Measurements from ENCODE around the gene IL21R.
"Not testable (repeated sequence)": the region's sequence is repeated elsewhere in the genome, so short reads cannot be mapped to it uniquely, and the experiment has no call there.

Gene IL21R

DNA sequence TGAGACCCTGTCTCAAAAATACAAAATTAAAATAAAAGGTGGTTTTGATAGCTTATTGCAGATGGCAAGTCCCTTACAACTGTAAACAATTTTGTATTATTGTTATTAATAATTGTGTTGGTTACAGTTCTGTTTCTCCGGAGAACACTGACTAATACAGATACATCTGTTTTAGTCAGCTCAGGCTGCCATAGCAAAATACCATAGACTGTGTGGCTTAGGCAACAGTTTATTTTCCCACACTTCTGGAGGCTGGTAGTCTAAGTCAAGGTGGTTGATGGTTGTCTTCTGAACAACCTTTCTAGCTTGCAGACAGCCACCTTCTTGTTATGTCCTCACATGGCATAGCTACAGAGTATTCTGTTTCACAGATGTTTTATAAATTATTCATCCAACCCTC lies 14.2 kb upstream of the IL21R start:
- Histone ChIP-seq H3K36me3 (no peaks in the 10 kb centered on the region), H3K27me3 (no peaks in the 10 kb centered on the region), H3K4me3 (ENCODE audit: low read depth in 1 of 2, low read length in 1 of 2) (no peak overlapping the region), H3K4me1 (ENCODE audit: control insufficient read depth in 1 of 2, insufficient read depth in 1 of 2, low read depth in 1 of 2, low read length in 1 of 2) (peaks cover 0 to 11% of the 10 kb centered on the region in 2 experiments), H3K27ac (no peak overlapping the region), H3K9me3 (no peaks in the 10 kb centered on the region)
- TF ChIP-seq, protein P1, sequence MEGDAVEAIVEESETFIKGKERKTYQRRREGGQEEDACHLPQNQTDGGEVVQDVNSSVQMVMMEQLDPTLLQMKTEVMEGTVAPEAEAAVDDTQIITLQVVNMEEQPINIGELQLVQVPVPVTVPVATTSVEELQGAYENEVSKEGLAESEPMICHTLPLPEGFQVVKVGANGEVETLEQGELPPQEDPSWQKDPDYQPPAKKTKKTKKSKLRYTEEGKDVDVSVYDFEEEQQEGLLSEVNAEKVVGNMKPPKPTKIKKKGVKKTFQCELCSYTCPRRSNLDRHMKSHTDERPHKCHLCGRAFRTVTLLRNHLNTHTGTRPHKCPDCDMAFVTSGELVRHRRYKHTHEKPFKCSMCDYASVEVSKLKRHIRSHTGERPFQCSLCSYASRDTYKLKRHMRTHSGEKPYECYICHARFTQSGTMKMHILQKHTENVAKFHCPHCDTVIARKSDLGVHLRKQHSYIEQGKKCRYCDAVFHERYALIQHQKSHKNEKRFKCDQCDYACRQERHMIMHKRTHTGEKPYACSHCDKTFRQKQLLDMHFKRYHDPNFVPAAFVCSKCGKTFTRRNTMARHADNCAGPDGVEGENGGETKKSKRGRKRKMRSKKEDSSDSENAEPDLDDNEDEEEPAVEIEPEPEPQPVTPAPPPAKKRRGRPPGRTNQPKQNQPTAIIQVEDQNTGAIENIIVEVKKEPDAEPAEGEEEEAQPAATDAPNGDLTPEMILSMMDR (IDR thresholded peaks at IDR 0.05): no peak

DNA sequence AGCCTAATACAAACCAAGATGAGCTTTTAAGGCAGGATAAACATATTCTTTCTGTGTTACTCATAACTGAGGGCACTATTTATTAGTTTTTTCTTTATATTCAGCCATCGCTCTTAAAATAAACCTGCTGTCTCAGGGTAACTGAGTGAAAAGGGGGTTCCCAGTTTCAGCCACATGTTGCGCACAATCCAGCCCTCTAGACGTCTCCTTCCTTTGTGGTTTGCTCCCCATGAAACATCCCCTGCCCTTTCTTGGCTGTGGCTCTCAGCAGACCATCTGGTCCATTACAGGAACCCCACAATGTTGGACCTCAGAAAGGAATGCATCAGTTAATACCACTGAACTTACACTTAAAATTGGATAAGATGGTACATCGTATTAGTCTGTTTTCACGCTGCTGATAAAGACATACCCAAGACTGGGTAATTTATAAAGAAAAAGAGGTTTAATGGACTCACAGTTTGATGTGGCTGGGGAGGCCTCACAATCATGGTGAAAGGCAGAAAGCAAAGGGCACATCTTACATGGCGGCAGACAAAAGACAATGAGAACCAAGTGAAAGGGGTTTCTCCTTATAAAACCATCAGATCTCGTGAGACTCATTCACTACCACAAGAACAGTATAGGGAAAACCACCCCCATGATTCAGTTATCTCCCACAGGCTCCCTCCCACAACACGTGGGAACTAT lies 12.6 kb upstream of the IL21R start:
- no peak overlapping the region for H3K4me3 ChIP-seq (ENCODE audit: low read depth in 1 of 2, low read length in 1 of 2)
- H3K9me3 ChIP-seq: no peaks in the 10 kb centered on the region
- no peak overlapping the region for H3K27ac ChIP-seq
- no peaks in the 10 kb centered on the region for H3K27me3 ChIP-seq
- H3K4me1 ChIP-seq (ENCODE audit: control insufficient read depth in 1 of 2, insufficient read depth in 1 of 2, low read depth in 1 of 2, low read length in 1 of 2): peaks cover 0 to 5% of the 10 kb centered on the region in 2 experiments
- TF ChIP-seq, protein P1 (IDR thresholded peaks at IDR 0.05): no peak
- H3K36me3 ChIP-seq: no peaks in the 10 kb centered on the region

DNA sequence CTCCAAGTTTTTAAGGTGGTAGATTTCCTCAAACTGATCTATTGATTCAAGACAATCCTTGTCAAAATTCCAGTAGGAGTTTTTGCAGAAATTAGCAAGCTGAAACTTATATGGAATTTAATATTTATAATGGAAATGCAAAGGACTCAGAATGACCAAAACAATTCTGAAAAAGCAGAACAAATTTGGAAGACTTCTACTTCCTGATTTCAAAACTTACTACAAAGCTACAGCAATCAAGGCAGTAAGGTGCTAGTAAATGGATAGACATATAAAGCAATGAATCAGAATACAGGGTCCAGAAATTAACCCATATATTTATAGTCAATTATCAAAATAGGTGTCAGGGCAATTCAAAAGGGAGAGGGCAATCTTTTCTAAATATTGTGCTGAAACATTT lies 11.8 kb upstream of the IL21R start:
- Histone ChIP-seq H3K9me3 (no peaks in the 10 kb centered on the region), H3K36me3 (no peaks in the 10 kb centered on the region), H3K27ac (peak overlapping the region; percentile 6), H3K4me1 (ENCODE audit: control insufficient read depth in 1 of 2, insufficient read depth in 1 of 2, low read depth in 1 of 2, low read length in 1 of 2) (peaks cover 0 to 5% of the 10 kb centered on the region in 2 experiments), H3K4me3 (ENCODE audit: low read depth in 1 of 2, low read length in 1 of 2) (no peak overlapping the region), H3K27me3 (no peaks in the 10 kb centered on the region)
- TF ChIP-seq, protein P1 (IDR thresholded peaks at IDR 0.05): no peak

DNA sequence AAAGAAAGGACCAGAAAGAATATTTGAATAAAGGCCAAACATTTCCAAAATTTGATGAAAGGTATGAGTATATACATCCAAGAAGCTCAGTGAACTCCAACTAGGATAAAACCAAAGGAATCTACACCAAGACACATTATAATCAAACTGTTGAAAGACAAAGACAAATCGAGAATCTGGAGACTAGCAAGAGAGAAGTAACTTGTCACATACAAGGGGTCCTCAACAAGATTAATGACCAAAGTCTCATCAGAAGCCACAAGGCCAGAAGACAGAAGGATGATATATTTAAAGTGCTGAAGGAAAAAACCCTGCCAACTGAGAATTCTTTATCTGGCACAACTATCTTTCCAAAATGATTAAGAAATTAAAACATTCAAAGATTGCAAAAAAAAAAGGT lies 9.3 kb upstream of the IL21R start:
- no peaks in the 10 kb centered on the region for H3K27me3 ChIP-seq
- peaks cover 0 to 5% of the 10 kb centered on the region in 2 experiments for H3K4me1 ChIP-seq (ENCODE audit: control insufficient read depth in 1 of 2, insufficient read depth in 1 of 2, low read depth in 1 of 2, low read length in 1 of 2)
- H3K9me3 ChIP-seq: no peaks in the 10 kb centered on the region
- H3K27ac ChIP-seq: no peak overlapping the region
- H3K36me3 ChIP-seq: no peaks in the 10 kb centered on the region
- TF ChIP-seq, protein P1 (IDR thresholded peaks at IDR 0.05): no peak
- H3K4me3 ChIP-seq (ENCODE audit: low read depth in 1 of 2, low read length in 1 of 2): no peak overlapping the region

DNA sequence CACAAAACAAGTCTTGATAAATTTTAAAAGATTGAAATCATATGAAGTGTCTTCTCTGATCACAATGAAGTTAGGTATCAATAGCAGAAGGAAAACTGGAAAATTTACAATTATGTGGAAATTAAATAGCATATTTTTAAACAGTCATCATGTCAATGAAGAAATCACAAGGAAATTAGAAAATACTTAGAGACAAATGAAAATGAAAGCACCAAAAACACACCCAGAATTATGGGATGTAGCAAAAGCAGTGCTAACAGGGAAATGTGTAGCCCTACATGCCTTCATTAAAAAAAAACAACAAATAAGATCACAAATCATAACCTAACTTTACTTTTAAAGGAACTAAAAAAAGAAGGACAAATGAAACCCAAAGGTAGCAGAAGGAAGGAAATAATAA lies 7.5 kb upstream of the IL21R start:
- TF ChIP-seq, protein P1 (IDR thresholded peaks at IDR 0.05): no peak

DNA sequence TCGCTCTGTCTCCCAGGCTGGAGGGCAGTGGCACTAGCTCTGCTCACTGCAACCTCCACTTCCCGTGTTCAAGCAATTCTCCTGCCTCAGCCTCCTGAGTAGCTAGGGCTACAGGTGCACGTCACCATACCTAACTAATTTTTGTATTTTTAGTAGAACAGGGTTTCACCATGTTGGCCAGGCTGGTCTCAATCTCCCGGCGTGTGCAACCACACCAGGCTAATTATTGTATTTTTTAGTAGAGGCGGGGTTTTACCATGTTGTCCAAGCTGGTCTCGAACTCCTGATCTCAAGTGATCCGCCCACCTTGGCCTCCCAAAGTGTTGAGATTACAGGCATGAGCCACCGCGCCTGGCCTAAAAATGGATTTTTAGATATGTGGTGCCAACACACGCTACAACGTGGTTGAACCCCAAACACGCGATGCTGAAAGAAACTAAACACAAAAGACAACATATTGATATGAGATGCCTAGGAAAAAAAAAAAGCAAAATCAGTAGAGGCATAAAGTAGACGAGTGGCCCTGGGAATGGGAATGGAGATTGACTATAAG lies 3.6 kb upstream of the IL21R start:
- Histone ChIP-seq H3K4me1 (ENCODE audit: control insufficient read depth in 1 of 2, insufficient read depth in 1 of 2, low read depth in 1 of 2, low read length in 1 of 2) (peaks cover 5 to 15% of the 10 kb centered on the region in 2 experiments), H3K27me3 (peaks cover 22% of the 10 kb centered on the region)
- H3K9me3 ChIP-seq; H3K36me3 ChIP-seq; H3K27ac ChIP-seq; H3K4me3 ChIP-seq (ENCODE audit: low read depth in 1 of 2, low read length in 1 of 2): not testable (repeated sequence)

More for the DNA sequence above, 7.5 kb upstream of the IL21R start:
- Histone ChIP-seq H3K4me1 (ENCODE audit: control insufficient read depth in 1 of 2, insufficient read depth in 1 of 2, low read depth in 1 of 2, low read length in 1 of 2) (peaks cover 0 to 11% of the 10 kb centered on the region in 2 experiments), H3K36me3 (no peaks in the 10 kb centered on the region), H3K9me3 (no peaks in the 10 kb centered on the region), H3K4me3 (ENCODE audit: low read depth in 1 of 2, low read length in 1 of 2) (no peak overlapping the region), H3K27me3 (no peaks in the 10 kb centered on the region), H3K27ac (no peak overlapping the region)

Measured in neutrophil (primary cell).